M059J (cell line): ENCODE measurements around the gene COL13A1. TPM values are rescaled to one million over a fixed set of nuclear protein-coding genes. Genes with fewer than 3 reads are reported as not detected.

Experiments used
- DNase-seq: peaks from one replicate; pipeline ENCODE4 v3.0.0-alpha.2; 2012; ENCODE audit warnings: low read depth
- total RNA-seq: library from RNA; depleted of rRNA; stranded (reverse); fragments of >200 nt; shearing (Covaris generic); gene quantifications from 2 replicates; pipeline ENCODE4 v1.2.3, GENCODE V29; 2014

The COL13A1 gene
- total RNA-seq, 1 experiment from 2014 or later = 15.6 TPM

DNA sequence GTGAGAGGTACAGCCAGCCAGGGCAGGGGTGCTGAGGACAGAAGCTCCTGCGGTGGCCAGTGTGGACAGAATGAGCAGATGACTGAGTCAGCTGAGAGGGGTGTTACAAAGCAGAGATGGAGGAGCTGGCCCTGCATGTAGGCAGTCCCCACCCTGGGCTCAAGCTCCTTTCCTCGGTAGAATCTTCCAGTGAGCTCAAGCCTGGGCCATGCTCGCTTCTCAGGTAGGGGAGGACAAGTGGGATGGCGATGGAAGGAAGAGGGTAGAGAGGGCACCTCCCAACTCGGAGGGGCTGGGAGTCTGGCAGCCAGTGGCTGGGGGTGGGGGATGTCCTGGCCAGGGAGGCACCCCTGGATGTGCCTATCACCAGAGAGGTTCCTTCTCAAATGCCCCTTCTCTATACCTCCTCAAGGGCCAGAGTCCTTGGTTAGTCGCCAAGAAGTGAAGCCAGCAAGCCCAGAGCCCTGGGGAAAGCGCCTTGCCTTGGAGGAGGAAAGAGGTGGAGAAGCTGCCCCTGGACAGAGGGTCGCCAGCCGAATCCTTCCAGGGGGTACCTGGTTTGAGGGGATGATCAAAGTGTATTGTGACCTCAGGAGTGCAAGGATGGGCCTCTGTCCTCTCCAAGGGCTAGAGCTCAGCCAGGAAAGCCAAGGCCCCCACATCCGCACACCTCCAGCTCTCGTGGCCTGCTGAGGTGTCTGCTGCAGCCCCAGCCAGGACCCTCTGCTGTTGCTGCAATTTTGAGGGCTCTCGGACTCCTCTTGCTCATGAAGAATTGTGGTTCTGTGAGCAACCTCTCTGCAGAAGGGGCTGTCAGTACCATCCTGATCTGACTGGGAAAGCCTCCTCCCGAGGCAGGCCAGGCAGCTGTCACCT lies 162.4 kb downstream of the COL13A1 start:
- DNase-seq = no peak

DNA sequence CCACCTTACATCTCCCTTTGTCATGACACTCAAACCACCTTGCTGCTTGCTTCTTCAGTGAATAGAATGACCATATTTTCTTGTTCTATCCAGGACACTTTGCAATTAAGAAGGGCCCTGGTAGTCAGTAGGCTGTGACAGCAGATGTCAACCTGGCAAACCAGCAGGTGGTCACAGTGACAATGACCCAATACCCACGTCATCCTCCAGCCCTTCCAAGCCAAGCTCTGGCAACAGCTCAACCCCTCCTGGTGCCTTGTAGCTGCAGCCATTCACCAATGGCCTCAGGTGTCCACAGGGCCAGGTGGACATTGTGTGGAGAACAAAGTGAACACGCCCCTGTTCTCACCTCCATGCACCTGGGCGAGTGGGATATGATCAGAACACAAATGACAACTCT lies 163.4 kb downstream of the COL13A1 start:
- DNase-seq = no peak

DNA sequence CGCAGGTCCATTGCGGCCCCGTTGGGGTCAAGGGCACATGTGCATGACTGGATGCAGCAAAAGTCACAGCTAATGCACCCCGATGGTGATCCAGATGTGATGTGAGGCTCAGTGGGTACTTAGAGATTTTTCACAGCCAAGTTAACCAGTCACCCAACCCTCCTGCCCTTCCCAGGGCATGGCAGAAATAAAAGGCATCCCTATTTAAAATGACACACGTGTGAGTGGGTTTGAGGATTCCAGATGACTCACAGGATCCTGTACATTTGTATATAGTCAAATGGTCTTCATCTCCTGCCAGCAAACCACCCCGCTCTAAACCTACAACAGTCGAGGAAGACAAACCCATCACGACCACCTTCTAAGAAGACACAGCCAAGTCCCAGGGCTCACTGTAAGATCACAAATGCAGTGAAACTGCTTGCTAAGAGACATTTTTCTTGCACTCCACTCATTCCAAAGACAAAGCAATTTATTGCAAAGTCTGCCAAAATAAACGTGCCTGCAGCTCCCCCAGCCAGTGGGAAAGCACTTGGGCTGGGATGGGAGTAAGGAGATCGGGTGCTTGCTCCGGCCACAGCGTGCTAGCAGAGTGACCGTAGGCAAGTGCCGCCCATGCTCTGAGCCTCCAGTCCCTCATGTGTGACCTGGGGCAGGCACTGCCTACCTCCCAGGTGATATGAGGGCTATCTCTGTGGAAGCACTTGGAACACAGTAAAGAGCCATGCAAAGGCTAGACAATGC lies 164.4 kb downstream of the COL13A1 start:
- DNase-seq = no peak

DNA sequence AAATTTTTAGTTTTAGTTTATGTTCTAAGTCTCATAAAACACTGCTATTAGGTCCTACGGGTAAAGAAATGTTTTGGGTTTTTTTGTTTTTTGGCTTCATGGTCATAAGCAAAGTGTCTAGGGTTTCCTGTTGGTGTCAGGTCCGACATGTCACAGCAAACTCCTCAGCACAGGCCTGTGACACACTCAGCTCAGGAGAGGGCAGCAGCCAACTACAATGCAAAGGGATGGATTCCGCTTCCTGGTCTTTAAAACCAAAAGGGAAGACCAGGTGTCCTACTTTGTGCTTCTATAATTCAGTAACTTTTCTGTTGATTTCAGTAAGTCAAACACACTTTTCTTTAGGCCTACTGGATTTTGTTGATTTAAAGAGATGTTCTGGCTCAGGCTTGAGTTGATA lies 167.1 kb downstream of the COL13A1 start:
- peak; percentile 34 for DNase-seq

DNA sequence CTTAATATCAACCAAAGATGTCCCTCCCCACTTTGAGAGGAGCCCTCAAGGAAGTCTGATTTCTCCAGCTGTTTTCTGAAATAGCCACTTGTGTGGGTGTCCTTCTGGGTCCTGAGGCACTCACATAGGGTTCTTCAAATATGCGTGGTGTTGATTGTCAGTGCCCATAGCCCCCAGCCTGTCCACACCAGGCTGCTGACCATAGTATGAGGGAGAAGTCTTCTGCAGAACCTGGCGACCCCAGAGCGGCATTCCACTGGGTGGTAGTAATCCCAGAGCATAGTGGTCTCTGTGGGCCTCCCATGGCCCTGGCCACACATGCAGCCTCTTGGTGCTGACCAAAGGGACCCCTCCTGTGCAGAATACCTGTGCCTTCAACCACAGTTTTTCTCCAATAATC lies 168.3 kb downstream of the COL13A1 start:
- DNase-seq = no peak

DNA sequence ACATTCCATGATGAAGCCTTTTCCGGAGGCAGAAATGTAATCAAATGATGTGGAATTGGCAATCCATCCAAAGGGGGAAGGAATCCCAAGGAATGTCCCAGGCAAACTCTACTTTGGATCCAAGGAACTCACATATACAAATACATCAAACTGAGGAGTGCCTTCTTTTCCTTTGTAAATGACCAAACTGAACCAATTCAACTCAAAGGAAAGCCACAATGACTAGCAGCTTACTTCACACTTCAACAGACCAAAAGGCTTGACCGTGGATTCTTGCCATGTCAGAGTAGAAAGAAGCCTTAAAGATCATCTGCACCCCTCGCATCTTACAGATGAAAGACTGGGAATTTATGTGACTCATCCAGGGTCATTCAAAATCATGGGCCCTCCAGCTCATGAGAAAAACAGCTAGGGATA lies 171.3 kb downstream of the COL13A1 start:
- DNase-seq = peak; percentile 17

DNA sequence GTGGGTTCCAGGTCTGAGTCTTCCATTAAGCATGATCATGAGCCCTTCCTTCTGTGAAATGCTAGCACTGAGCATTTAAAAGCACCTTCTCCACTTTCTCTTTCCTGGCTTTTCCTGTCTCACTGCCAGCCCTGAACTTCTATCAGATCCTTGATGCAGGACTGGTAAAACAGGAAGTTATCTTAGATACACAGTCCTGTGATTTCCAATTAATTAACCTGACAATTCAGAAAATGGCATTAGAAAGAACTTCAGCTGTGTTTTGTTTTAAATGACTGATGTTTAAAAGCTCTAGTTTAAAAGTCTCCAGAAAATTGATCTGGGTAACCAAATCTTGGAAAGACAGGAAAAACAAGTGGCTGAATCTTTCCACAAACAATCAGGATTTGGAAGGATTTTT lies 172.0 kb downstream of the COL13A1 start:
- no peak for DNase-seq

DNA sequence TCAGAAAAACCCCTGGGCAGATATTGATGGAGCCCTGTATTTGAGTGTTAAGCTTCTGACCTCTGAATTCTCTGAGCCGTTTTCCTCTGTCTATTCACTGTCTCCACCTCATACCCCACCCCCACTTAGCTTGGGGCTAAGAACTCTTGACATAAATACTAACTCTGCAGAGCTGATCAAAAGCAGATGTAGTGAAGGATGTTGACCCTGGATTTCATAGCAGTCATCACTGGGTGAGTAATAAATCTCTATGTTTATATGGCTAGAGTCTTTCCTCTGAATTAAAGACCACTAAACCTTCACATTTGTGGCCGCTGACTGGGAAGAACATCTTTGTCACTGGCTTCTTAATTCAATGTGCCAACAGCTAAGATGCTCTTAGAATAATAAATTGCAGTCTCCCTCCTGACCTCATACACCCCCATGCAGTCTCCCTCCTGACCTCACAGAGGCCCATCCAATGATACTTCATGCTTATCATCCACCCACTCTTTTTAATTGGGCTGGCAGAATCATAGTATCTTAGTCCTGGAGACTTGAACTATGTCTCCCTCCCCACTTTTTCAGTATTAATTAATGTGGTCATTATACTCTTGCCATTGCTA lies 172.9 kb downstream of the COL13A1 start:
- peak; percentile 65 for DNase-seq

DNA sequence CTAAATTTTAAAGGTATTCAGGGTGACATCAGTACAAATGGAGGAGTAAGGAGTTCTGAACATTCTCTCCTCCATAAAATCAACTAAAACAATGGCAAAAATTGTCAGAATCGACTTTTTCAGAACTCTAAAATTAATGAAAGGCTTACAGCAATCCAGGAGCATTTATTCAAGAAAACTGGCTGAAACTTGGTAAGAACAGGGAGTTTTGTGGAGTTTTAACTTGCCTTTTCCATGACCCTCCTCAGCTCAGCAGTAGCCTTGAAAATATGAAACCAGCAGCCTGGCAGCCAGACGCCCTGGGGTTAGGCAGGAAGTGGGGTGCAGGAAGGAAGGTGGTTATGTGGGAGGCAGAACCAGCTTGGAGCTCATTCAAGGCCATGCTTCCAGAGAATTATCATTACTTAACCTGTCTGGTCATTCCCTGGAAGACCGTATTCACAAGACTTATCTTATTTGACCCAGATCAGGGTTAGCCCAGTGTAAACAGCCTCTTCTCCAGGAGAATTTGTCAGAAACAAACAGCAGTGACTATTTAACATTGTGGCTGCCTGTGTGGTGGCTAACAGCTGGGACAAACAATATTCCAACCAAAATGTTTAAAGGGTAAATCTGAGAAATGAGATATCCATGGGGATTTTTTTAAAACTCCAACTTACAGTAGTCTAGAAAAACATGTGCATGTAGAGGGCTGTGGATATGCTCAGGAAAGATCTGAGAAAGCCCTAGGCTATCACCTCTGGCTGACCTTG lies 175.3 kb downstream of the COL13A1 start:
- DNase-seq = no peak

DNA sequence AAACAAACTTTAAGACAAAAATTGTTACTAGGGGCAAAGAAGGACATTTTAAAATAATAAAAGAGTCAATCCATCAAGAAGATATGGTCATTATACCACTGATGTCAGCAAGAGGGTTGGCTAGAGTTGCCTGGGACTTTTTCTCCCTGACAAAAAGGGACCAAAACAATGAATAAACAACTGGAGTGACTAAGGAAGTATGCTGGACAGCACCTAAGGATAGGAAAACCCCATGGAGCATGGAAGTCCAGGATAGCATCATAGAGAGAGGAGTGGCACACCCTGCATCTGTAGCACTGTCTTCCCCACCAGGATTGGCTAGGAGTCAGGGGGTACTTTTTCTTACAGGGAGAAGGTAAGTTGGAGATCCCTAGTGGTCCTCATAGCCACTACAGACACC lies 177.5 kb downstream of the COL13A1 start:
- no peak for DNase-seq

DNA sequence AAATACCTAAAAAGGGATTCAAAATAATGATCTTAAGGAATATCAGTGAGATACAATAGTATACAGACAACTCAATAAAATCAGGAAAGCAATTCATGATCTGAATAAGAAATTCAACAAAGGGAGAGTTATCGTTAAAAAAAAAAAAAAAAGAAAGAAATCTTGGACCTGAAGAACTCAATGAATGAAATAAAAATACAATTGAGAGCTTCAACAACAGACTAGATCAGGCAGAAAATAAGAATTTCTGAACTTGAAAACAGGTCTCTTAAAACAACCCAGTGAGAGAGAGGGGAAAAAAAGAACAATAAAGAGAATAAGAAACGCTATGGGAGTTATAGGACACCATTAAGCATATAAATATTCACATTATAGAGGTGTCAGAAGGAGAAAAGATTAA lies 179.0 kb downstream of the COL13A1 start:
- no peak for DNase-seq

DNA sequence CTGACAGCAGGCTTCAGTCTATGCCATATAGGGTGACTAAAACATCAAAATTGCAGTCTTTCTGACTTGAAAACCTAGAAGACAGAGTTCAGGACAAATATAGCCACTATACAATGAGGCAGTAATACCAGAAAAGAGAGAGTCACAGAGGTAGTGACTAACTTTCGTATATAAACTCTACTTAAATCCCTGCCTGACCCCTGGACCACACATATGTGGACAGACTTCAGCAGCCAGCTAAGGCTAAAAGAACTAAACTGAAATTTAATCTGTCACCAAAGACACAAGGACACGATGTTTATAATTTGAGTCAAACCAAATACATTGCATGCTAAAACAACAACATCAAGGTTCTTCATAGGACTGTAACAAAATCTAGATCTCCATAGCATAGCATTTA lies 186.4 kb downstream of the COL13A1 start:
- DNase-seq = no peak

DNA sequence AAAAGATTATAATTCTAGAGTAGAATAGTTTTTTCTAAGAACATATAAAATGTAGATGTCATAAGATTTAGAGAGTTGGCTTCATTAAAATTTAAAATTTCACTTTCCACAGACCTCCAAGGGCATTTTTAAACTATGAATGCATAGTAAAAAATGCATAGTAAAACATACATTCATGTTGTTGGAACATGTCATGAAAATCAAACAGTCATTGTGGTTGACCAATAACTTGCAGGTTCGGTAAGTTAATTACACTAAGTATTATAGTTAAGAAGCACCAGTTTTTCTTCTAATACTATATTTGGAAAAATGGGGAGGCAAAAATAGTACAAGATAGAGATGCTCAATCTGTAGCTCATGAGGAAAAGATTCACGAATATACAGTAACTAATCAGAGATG lies 189.4 kb downstream of the COL13A1 start:
- DNase-seq = no peak

DNA sequence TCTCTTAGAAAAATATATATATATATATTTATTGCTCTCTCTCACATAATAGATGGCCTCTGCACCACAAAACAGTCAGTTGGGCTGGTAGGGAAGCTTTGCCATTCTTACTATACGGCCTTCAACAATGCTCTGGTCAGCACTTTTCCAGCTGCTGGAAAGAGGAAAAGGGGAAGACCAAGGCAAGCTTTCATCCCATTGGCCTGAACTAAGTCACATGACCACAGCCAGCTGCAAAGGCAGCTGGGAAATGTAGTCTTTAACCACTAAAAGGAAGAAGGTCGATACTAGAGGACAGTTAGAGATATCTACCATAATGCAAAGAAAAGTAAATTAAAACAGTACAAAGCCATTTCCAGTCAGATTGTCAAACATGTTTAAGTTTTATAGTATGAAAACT lies 192.6 kb downstream of the COL13A1 start:
- DNase-seq = peak; percentile 36

DNA sequence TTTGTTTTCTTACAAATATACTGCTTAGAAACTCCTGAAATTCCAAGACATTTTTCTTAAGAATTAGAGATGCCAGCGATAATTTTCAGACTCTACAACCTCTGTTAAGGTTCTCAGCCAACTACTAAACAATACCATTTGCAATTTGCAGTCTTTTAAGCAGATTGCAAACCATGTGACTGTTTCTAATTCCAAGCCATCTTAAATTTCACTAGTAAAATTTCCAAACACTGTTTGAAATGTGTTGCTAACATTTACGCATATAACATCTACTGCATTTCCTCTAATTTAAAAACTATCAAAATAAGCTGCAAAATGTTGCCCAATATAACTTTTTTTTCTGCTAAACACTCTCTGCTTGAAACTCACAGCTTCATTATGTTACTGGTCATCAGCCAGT lies 194.9 kb downstream of the COL13A1 start:
- no peak for DNase-seq

DNA sequence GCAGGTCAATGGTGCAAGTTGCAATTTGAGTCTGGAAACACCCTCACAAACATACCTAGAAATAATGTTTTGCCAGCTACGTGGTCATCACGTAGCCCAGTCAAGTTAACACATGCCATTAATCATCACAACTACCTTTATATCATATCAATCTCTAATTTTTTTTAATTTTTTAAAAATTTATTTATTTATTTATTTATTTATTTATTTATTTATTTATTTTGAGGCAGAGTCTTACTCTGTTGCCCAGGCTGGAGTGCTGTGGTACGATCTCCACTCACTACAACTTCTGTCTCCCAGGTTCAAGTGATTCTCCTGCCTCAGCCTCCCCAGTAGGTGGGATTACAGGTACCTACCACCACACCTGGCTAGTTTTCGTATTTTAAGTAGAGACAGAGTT lies 198.6 kb downstream of the COL13A1 start:
- DNase-seq = no peak

DNA sequence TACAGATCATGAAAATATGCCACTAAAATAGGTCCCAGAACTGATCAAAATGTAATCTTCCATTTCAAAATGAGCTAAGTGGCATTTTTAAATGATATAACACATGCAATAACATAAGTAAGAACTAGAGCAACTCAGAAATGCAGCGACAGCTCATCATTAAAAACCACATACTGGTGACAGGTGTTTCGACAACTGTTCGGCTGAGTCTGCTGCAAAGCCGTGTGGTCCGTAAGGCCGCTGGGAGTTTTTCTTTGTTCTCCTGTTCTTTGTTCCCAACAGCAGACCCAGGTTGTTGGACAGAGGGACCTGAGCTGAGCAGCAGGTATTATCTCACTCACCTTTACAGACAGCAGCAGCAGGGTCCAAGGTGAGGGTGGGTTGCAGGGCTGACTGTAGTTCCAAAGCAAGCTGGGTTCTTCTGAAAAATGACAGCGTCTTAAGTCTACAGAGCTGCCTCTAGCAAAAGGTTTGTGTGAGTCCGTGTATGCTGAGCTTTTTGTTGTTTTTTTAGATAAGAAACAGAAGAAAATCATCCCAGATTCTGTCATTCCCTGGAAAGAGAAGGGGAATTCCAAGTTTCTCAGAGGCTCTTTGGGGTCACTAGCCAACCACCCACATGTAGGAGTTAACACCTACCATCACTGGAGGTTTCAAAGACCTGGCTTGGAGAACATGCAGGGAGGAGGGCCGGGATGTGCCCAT lies 205.6 kb downstream of the COL13A1 start:
- no peak for DNase-seq
